Effector memory CD8-positive, alpha-beta T cell (primary cell): ENCODE measurements around the gene PPM1B.
"Not testable (repeated sequence)": the region's sequence is repeated elsewhere in the genome, so short reads cannot be mapped to it uniquely, and the experiment has no call there.

ENCODE experiments used
- ATAC-seq: fragments of 150-1000 bp; cut with Tn5 transposase; replicated peaks from 2 replicates; pipeline ENCODE4 v1.10.0; 2021; ENCODE audit warnings: mild to moderate bottlenecking, moderate library complexity
- DNase-seq, 3 experiments: peaks; one replicate each; pipeline ENCODE4 v3.0.0; 2021
- H3K27ac Mint-ChIP-seq, 2 donors: one replicate each; pipeline ENCODE4 v1.8.0; 2022; ENCODE audit warnings: mild to moderate bottlenecking in 2 of 2, mixed read lengths in 2 of 2, moderate library complexity in 2 of 2
- H3K27me3 Mint-ChIP-seq, 2 donors: one replicate each; pipeline ENCODE4 v1.8.0; 2022; ENCODE audit warnings: mixed read lengths in 2 of 2
- H3K36me3 Mint-ChIP-seq: one replicate; pipeline ENCODE4 v1.8.0; 2022; ENCODE audit warnings: mild to moderate bottlenecking, moderate library complexity, mixed read lengths; ENCODE audit not compliant: insufficient read depth
- H3K4me1 Mint-ChIP-seq, 2 donors: one replicate each; pipeline ENCODE4 v1.8.0; 2022; ENCODE audit warnings: low read depth in 2 of 2, mixed read lengths in 2 of 2
- H3K4me3 Mint-ChIP-seq, 2 donors: one replicate each; pipeline ENCODE4 v1.8.0; 2022; ENCODE audit warnings: mild to moderate bottlenecking in 2 of 2, mixed read lengths in 2 of 2, moderate library complexity in 2 of 2
- H3K9me3 Mint-ChIP-seq, 2 donors: one replicate each; pipeline ENCODE4 v1.8.0; 2022; ENCODE audit warnings: mixed read lengths in 2 of 2

Gene PPM1B

DNA sequence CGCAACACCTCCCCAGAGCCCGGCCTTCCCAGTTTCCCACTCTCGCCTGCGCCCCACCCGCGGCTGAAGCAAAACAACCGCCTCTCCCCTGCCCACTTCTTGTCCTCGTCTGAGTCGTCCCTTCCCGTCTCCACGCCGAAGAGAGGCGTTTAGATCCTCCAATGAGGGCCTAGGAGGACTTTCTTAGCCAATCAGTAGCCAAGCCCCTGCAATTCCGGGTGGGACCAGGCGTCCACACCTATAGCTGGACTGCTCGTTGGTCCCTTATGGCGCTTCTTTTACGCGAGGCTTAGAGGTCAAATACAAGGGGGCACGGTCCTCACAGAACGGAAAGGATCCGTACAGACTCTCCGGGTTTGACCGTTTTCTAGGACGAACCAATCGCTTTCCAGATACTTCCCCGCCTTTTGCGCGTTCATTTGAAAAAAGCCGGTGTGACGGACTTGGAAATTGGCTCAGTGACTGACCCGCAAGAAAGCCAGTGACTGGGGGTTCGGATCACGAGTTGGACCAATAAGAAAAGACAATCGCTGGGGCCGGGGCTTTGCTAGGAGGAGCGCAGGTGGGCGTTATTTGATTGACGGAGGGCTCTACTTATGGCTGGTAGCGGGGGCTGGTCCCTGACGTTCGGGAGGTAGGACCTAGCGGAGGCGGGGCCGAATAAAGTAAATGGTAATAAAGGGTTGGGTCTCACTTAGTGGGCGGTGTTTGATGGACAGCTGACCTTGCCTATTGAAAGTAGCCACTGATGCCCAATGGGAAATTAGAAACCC is 581 bp upstream of the PPM1B start:
- no peaks in the 10 kb centered on the region for H3K27me3 Mint-ChIP-seq
- H3K27ac Mint-ChIP-seq, result peak overlapping the region; percentile 100
- H3K4me1 Mint-ChIP-seq, result peaks cover 29 to 39% of the 10 kb centered on the region in 2 donors
- peak overlapping the region; percentile 93 to 99 for H3K4me3 Mint-ChIP-seq
- H3K9me3 Mint-ChIP-seq, result no peaks in the 10 kb centered on the region
- ATAC-seq (peak; percentile 78), DNase-seq (peak; percentile 92 to 97 (median 95))
- H3K36me3 Mint-ChIP-seq, result peaks cover 37% of the 10 kb centered on the region

DNA sequence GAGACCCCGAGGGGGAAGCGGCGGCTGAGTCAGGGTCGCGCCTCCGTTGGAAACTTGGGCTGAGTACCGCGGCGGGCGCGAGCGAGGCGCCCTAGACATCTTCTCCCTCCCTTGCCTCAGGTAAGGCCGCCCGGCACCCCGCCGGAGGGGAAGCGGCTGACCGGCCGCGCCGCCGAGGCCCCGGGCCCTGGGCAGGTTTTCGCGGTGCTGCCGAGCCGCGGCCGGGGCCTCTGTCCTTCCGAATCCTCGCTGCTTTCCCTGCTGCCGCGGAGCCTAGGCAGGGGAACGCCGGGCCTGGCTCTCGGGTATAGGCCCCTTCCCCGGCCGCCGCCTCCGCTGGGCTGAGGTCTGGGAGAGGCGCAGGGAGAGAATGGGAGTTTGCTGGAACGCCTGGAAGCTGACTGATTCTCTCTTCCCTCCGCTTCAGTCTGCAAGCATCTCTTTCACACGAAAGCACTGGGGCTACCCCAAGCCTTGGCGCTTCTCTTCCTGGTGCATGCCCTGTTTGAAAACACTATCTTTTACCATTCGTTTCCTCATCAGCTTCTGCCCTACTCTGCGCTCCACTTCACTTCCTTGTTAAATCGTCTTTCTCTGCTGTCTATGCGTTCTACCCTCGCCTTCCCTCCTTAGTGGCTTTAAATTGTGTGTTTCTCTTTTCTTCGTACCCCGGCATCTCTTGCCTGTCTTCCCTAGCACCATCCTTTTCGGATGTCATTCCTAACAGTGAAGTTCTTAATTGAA is 652 bp downstream of the PPM1B start:
- Mint-ChIP-seq H3K36me3 (peaks cover 37% of the 10 kb centered on the region), H3K4me1 (peaks cover 34 to 48% of the 10 kb centered on the region in 2 donors), H3K27ac (peak overlapping the region; percentile 100), H3K9me3 (no peaks in the 10 kb centered on the region), H3K27me3 (no peaks in the 10 kb centered on the region), H3K4me3 (peak overlapping the region; percentile 93 to 99)
- ATAC-seq (peak; percentile 7), DNase-seq (peak; percentile 33 to 53 (median 33))

DNA sequence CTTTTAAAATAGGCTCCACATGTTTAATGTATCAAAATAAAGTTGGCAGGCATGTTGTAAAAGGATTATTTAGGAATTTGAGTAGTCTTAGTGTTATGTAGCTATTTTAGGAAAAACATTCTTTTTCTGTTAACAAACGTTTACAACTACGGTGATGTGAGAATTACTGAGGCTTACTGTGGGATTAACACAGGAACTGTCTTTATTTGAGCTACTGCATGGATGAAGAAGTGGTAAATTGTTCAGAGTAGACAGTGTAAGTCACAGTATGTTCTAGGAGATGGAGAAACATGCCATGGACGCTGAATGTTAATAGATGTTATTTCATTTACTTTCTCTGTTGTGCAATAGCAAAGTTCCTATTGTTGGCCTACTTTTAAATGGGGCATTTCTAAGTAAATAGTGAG is 1.6 kb downstream of the PPM1B start:
- peak overlapping the region; percentile 93 to 99 for H3K4me3 Mint-ChIP-seq
- H3K27ac Mint-ChIP-seq, result peak overlapping the region; percentile 100
- no peaks in the 10 kb centered on the region for H3K27me3 Mint-ChIP-seq
- H3K4me1 Mint-ChIP-seq, result peaks cover 39 to 58% of the 10 kb centered on the region in 2 donors
- no peaks in the 10 kb centered on the region for H3K9me3 Mint-ChIP-seq
- peaks cover 37% of the 10 kb centered on the region for H3K36me3 Mint-ChIP-seq
- ATAC-seq, result no peak
- DNase-seq, result no peak

DNA sequence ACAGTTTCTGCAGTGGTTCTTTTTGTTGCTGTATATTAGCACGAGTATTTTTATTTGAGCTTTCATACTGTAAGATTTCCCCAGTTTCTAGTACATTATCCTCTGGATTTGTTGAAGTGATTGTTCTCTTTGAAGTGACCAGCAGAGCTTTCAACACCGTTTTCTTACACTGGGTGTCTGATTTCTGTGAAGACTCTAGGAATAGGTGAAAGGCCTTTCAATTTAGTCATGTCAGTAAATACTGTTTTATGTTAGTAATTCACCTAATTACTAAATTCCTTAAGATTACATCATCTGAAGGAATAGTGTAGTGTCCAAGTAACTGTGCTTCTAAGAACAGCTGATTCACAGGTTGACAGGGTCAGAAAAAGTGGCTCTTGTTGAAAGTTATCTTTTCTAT is 2.3 kb downstream of the PPM1B start:
- Mint-ChIP-seq H3K4me1 (peaks cover 45 to 64% of the 10 kb centered on the region in 2 donors), H3K27ac (peak overlapping the region; percentile 15 to 67), H3K4me3 (peak overlapping the region; percentile 93 to 99), H3K36me3 (peaks cover 40% of the 10 kb centered on the region), H3K27me3 (no peaks in the 10 kb centered on the region), H3K9me3 (no peaks in the 10 kb centered on the region)
- no peak for DNase-seq
- ATAC-seq, result no peak

- not testable (repeated sequence) for H3K9me3 Mint-ChIP-seq, H3K27me3 Mint-ChIP-seq, DNase-seq, ATAC-seq
- Mint-ChIP-seq H3K36me3 (peaks cover 40% of the 10 kb centered on the region), H3K4me1 (peaks cover 48 to 68% of the 10 kb centered on the region in 2 donors), H3K4me3 (peak overlapping the region; percentile 93 to 99), H3K27ac (peak overlapping the region in 1 of 2 donors; percentile 67)
These were observed 2.8 kb downstream of the PPM1B start for GRCh38 chr2:44171442-44171841.

GRCh38 chr2:44172576-44172975 is 3.9 kb downstream of the PPM1B start:
- no peak overlapping the region for H3K27ac Mint-ChIP-seq
- H3K27me3 Mint-ChIP-seq, result no peaks in the 10 kb centered on the region

DNA sequence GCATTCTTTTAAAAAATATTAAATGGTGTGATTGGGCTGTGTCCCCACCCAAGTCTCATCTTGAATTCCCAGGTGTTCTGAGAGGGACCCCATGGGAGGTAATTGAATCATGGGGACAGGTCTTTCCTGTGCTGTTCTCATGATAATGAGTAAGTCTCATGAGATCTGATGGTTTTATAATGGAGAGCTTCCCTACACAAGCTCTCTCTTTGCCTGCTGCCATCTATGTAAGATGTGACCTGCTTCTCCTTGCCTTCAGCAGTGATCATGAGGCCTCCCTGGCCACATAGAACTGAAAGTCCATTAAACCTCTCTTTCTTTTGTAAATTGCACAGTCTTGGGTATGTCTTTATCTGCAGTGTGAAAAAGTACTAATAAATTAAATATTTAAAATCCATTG is 10.3 kb downstream of the PPM1B start:
- Mint-ChIP-seq H3K36me3 (peaks cover 16% of the 10 kb centered on the region), H3K4me3 (peak overlapping the region in 1 of 2 donors; percentile 5), H3K27me3 (no peaks in the 10 kb centered on the region), H3K4me1 (peaks cover 52 to 72% of the 10 kb centered on the region in 2 donors), H3K9me3 (no peaks in the 10 kb centered on the region), H3K27ac (no peak overlapping the region)
- ATAC-seq (no peak), DNase-seq (no peak)

More at GRCh38 chr2:44172576-44172975, 3.9 kb downstream of the PPM1B start:
- H3K4me3 Mint-ChIP-seq, result peak overlapping the region; percentile 48 to 73
- H3K4me1 Mint-ChIP-seq, result peaks cover 49 to 68% of the 10 kb centered on the region in 2 donors
- H3K36me3 Mint-ChIP-seq, result peaks cover 43% of the 10 kb centered on the region
- DNase-seq (no peak), ATAC-seq (no peak)
- H3K9me3 Mint-ChIP-seq, result no peaks in the 10 kb centered on the region

GRCh38 chr2:44181648-44182047 is 13.0 kb downstream of the PPM1B start:
- H3K27ac Mint-ChIP-seq, result peak overlapping the region in 1 of 2 donors; percentile 8
- ATAC-seq (no peak), DNase-seq (no peak)
- peaks cover 16% of the 10 kb centered on the region for H3K36me3 Mint-ChIP-seq
- peaks cover 54 to 74% of the 10 kb centered on the region in 2 donors for H3K4me1 Mint-ChIP-seq
- no peaks in the 10 kb centered on the region for H3K9me3 Mint-ChIP-seq
- H3K27me3 Mint-ChIP-seq, result no peaks in the 10 kb centered on the region
- H3K4me3 Mint-ChIP-seq, result no peak overlapping the region

- Mint-ChIP-seq H3K27ac (peak overlapping the region; percentile 84 to 93), H3K9me3 (no peaks in the 10 kb centered on the region), H3K36me3 (peaks cover 12% of the 10 kb centered on the region), H3K4me1 (peaks cover 65 to 88% of the 10 kb centered on the region in 2 donors), H3K4me3 (peak overlapping the region; percentile 31 to 49), H3K27me3 (no peaks in the 10 kb centered on the region)
- ATAC-seq (peak; percentile 98), DNase-seq (peak in 2 of 3 experiments; percentile 10 to 14)
These were observed 15.4 kb downstream of the PPM1B start for GRCh38 chr2:44184106-44184505.

GRCh38 chr2:44186810-44187209 is 18.1 kb downstream of the PPM1B start:
- Mint-ChIP-seq H3K27ac (peak overlapping the region in 1 of 2 donors; percentile 88), H3K4me3 (peak overlapping the region in 1 of 2 donors; percentile 9), H3K9me3 (no peaks in the 10 kb centered on the region), H3K36me3 (peaks cover 24% of the 10 kb centered on the region), H3K27me3 (no peaks in the 10 kb centered on the region), H3K4me1 (peaks cover 68 to 84% of the 10 kb centered on the region in 2 donors)
- DNase-seq, result no peak
- no peak for ATAC-seq

GRCh38 chr2:44187251-44187650 is 18.6 kb downstream of the PPM1B start:
- Mint-ChIP-seq H3K4me1 (peaks cover 70 to 89% of the 10 kb centered on the region in 2 donors), H3K9me3 (no peaks in the 10 kb centered on the region), H3K36me3 (peaks cover 27% of the 10 kb centered on the region), H3K27me3 (no peaks in the 10 kb centered on the region), H3K27ac (peak overlapping the region in 1 of 2 donors; percentile 88), H3K4me3 (peak overlapping the region; percentile 36 to 60)
- ATAC-seq (no peak), DNase-seq (no peak)

DNA sequence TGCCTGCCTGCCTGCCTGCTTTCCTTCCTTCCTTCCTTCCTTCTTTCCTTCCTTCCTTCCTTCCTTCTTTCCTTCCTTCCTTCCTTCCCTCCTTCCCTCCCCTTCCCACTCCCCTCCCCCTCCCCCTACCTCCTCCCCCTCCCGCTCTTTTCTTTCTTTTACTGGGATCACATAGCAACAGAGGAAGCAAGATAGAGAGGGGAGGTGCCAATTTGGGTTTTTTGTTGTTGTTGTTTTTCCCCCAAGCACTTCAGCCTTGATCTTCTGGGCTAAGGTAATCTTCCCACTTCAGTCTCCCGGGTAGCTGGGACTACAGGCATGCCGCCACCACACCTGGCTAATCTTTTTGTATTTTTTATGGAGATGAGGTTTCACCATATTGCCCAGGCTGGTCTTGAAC is 20.0 kb downstream of the PPM1B start:
- peak overlapping the region; percentile 78 to 88 for H3K27ac Mint-ChIP-seq
- no peak for ATAC-seq
- H3K4me3 Mint-ChIP-seq, result peak overlapping the region; percentile 60 to 64

GRCh38 chr2:44189104-44189503 is 20.4 kb downstream of the PPM1B start:
- no peak for DNase-seq
- H3K9me3 Mint-ChIP-seq, result no peaks in the 10 kb centered on the region
- ATAC-seq, result no peak
- no peaks in the 10 kb centered on the region for H3K27me3 Mint-ChIP-seq
- peak overlapping the region; percentile 78 to 88 for H3K27ac Mint-ChIP-seq
- peaks cover 36% of the 10 kb centered on the region for H3K36me3 Mint-ChIP-seq
- H3K4me1 Mint-ChIP-seq, result peaks cover 65 to 83% of the 10 kb centered on the region in 2 donors
- H3K4me3 Mint-ChIP-seq, result peak overlapping the region; percentile 60 to 64

More for the DNA sequence above, 20.0 kb downstream of the PPM1B start:
- H3K27me3 Mint-ChIP-seq, result no peaks in the 10 kb centered on the region
- peaks cover 32% of the 10 kb centered on the region for H3K36me3 Mint-ChIP-seq
- DNase-seq, result no peak
- peaks cover 67 to 84% of the 10 kb centered on the region in 2 donors for H3K4me1 Mint-ChIP-seq
- no peaks in the 10 kb centered on the region for H3K9me3 Mint-ChIP-seq
